Measurements from ENCODE around the gene RALGPS1.

GRCh38 chr9:127148014-127148413 lies 233.4 kb downstream of the RALGPS1 start:
- no peak for TF ChIP-seq CTCF (conservative IDR thresholded peaks at IDR 0.05 in 1 of 2, IDR thresholded peaks at IDR 0.05 in 1 of 2; ENCODE audit: low read depth in 1 of 2, low read length in 2 of 2)
- TF ChIP-seq EZH2 (IDR thresholded peaks at IDR 0.05; ENCODE audit: low read length, missing control alignments) = no peak

Measured in fibroblast of lung (primary cell).